ENCODE measurements around the gene CARD11.

GRCh38 chr7:2979951-2980350 lies 63.7 kb downstream of the CARD11 start:
- TF ChIP-seq, protein P1, sequence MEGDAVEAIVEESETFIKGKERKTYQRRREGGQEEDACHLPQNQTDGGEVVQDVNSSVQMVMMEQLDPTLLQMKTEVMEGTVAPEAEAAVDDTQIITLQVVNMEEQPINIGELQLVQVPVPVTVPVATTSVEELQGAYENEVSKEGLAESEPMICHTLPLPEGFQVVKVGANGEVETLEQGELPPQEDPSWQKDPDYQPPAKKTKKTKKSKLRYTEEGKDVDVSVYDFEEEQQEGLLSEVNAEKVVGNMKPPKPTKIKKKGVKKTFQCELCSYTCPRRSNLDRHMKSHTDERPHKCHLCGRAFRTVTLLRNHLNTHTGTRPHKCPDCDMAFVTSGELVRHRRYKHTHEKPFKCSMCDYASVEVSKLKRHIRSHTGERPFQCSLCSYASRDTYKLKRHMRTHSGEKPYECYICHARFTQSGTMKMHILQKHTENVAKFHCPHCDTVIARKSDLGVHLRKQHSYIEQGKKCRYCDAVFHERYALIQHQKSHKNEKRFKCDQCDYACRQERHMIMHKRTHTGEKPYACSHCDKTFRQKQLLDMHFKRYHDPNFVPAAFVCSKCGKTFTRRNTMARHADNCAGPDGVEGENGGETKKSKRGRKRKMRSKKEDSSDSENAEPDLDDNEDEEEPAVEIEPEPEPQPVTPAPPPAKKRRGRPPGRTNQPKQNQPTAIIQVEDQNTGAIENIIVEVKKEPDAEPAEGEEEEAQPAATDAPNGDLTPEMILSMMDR (IDR thresholded peaks at IDR 0.05): no peak
- TF ChIP-seq POLR2AphosphoS5 (IDR thresholded peaks at IDR 0.05) (no peak), POLR2A (IDR thresholded peaks at IDR 0.05) (no peak)
